B cell (primary cell): ENCODE measurements around the gene ANAPC2. TPM values are rescaled to one million over a fixed set of nuclear protein-coding genes. Genes with fewer than 3 reads are reported as not detected.

ENCODE experiments used
- ATAC-seq: fragments of 200-7000 bp; cut with Tn5 transposase; one replicate; pipeline ENCODE4 v1.10.0; 2021; ENCODE audit warnings: low read depth, mild to moderate bottlenecking, moderate number of reproducible peaks, moderate library complexity
- CTCF ChIA-PET: fragments of 350-600 bp; sonication (Branson Sonifier 250); formaldehyde crosslinking; loops from one replicate; lab custom pipeline; 2021; ENCODE audit warnings: antibody characterized with exemption, inconsistent platforms; lab: Charles Lee
- POLR2A ChIA-PET: fragments of 350-600 bp; sonication (Branson Sonifier 250); formaldehyde crosslinking; loops from one replicate; lab custom pipeline; 2021; ENCODE audit warnings: antibody characterized with exemption; lab: Charles Lee
- DNase-seq: peaks from one replicate; pipeline ENCODE4 v3.0.0; 2013
- H2AFZ ChIP-seq: 2 replicates; pipeline ENCODE4 v1.6.1; 2012; ENCODE audit warnings: mild to moderate bottlenecking, low read depth, low read length; ENCODE audit not compliant: insufficient read depth, poor library complexity, severe bottlenecking
- H3K27ac ChIP-seq, 2 donors: 1 replicate in 1 of 2; 2 replicates in 1 of 2; pipeline ENCODE4 v1.5.1; 2012 to 2013; ENCODE audit warnings: low read length in 2 of 2, mild to moderate bottlenecking in 2 of 2, moderate library complexity in 1 of 2
- H3K27me3 ChIP-seq, 4 experiments: fragments of 200-600 bp in 1 of 4; sonication (generic) in 1 of 4; replicated peaks in 1 of 4; 1 replicate in 2 of 4; 2 replicates in 2 of 4; pipeline versions ENCODE4 v1.6.1 to v1.7.0; 2013 to 2016; ENCODE audit warnings: low read length in 3 of 4, mild to moderate bottlenecking in 2 of 4, mixed read lengths in 1 of 4, moderate library complexity in 1 of 4; ENCODE audit not compliant: insufficient read depth in 4 of 4, control insufficient read depth in 3 of 4; ENCODE audit errors: control extremely low read depth in 1 of 4
- H3K36me3 ChIP-seq, 2 experiments: replicated peaks in 1 of 2; 1 replicate in 1 of 2; 2 replicates in 1 of 2; pipeline versions ENCODE4 v1.6.1 to v1.7.1; 2013; ENCODE audit warnings: low read length in 1 of 2; ENCODE audit not compliant: insufficient read depth in 2 of 2, control insufficient read depth in 1 of 2; ENCODE audit errors: control extremely low read depth in 1 of 2, extremely low read depth in 1 of 2
- H3K4me1 ChIP-seq, 2 donors: fragments of 200-600 bp in 1 of 2; sonication (generic) in 1 of 2; 1 replicate in 1 of 2; 2 replicates in 1 of 2; pipeline versions ENCODE4 v1.5.1 to v1.6.1; 2013 to 2017; ENCODE audit warnings: low read length in 2 of 2; ENCODE audit not compliant: control insufficient read depth in 2 of 2, insufficient read depth in 2 of 2
- H3K4me2 ChIP-seq: replicated peaks from 2 replicates; pipeline ENCODE3; 2012; ENCODE audit warnings: mild to moderate bottlenecking, low read depth, low read length; ENCODE audit not compliant: poor library complexity, severe bottlenecking
- H3K4me3 ChIP-seq, 5 experiments: fragments of 200-600 bp in 1 of 5; sonication (generic) in 1 of 5; 1 replicate in 3 of 5; 2 replicates in 2 of 5; pipeline versions ENCODE4 v1.5.1 to v1.7.0; 2011 to 2016; ENCODE audit warnings: low read length in 4 of 5, mild to moderate bottlenecking in 4 of 5, low read depth in 2 of 5, control low read depth in 1 of 5, moderate library complexity in 1 of 5; ENCODE audit not compliant: insufficient read depth in 1 of 5; ENCODE audit errors: control extremely low read depth in 1 of 5, extremely low read depth in 1 of 5
- H3K79me2 ChIP-seq: fragments of 200-600 bp; sonication (generic); one replicate; pipeline ENCODE4 v1.6.0; 2016; ENCODE audit warnings: low read length; ENCODE audit not compliant: control insufficient read depth, insufficient read depth
- H3K9ac ChIP-seq: fragments of 200-600 bp; sonication (generic); 2 replicates; pipeline ENCODE4 v1.6.1; 2017; ENCODE audit warnings: mild to moderate bottlenecking, low read length, moderate library complexity
- H3K9me3 ChIP-seq, 3 donors: one replicate each; pipeline versions ENCODE4 v1.6.1 to v1.7.1; 2013; ENCODE audit warnings: low read length in 2 of 3; ENCODE audit not compliant: control insufficient read depth in 2 of 3, insufficient read depth in 1 of 3; ENCODE audit errors: control extremely low read depth in 1 of 3
- H4K20me1 ChIP-seq: 2 replicates; pipeline ENCODE4 v1.6.0; 2012; ENCODE audit warnings: mild to moderate bottlenecking, low read length; ENCODE audit not compliant: insufficient read depth, control insufficient read depth, poor library complexity, severe bottlenecking
- H3K27ac Mint-ChIP-seq: one replicate; pipeline ENCODE4 v1.8.0; 2021; ENCODE audit warnings: mixed read lengths
- H3K27me3 Mint-ChIP-seq: one replicate; pipeline ENCODE4 v1.8.0; 2021; ENCODE audit warnings: mixed read lengths
- H3K4me1 Mint-ChIP-seq: one replicate; pipeline ENCODE4 v1.8.0; 2021; ENCODE audit warnings: mixed read lengths
- H3K4me3 Mint-ChIP-seq: one replicate; pipeline ENCODE4 v1.8.0; 2021; ENCODE audit warnings: mixed read lengths
- H3K9me3 Mint-ChIP-seq: one replicate; pipeline ENCODE4 v1.8.0; 2022; ENCODE audit warnings: mixed read lengths; ENCODE audit not compliant: insufficient read depth
- EZH2 ChIP-seq: IDR thresholded peaks from 2 replicates; pipeline ENCODE4 v1.6.1; 2012; ENCODE audit warnings: borderline replicate concordance, low read depth, mild to moderate bottlenecking, moderate library complexity, low read length; ENCODE audit not compliant: insufficient read depth, poor library complexity, severe bottlenecking
- WGBS: methylation state at CpG from one replicate; pipeline ENCODE4 v1.1.5; 2013; ENCODE audit warnings: missing lambda C conversion rate; ENCODE audit not compliant: insufficient coverage; 5-methylcytosine and 5-hydroxymethylcytosine counted together
- intact Hi-C: fragments of 100-400 bp; cut with micrococcal nuclease; formaldehyde crosslinking; loops from one replicate; pipeline ENCODE4 v1.10.0; 2022
- polyA plus RNA-seq: library from polyadenylated mRNA; depleted of rRNA; stranded (reverse); fragments of >200 nt; gene quantifications from 2 replicates; pipeline ENCODE4 v1.2.3, GENCODE V29; 2012
- total RNA-seq, 2 donors: library from RNA; stranded (reverse); fragments of 120-200 nt in 1 of 2; gene quantifications; 1 replicate in 1 of 2; 2 replicates in 1 of 2; pipeline versions ENCODE4 v1.2.3 to v1.2.4, GENCODE V29; 2013 to 2022
- TF ChIP-seq, protein P1 (sequence below): fragments of 200-600 bp; IDR thresholded peaks from one replicate; pipeline ENCODE4 v1.8.0; 2022; ENCODE audit warnings: antibody characterized with exemption, mild to moderate bottlenecking

Gene ANAPC2
- total and polyA plus RNA-seq, 2 donors (not counting 1 experiment from before 2014, with no cell fraction given) = 121 to 127 TPM

- H2AFZ ChIP-seq = no peak overlapping the region
- H3K9me3 Mint-ChIP-seq = no peaks in the 10 kb centered on the region
- ATAC-seq = no peak
- H3K27me3 ChIP-seq = peaks cover 0 to 56% (median 24%) of the 10 kb centered on the region in 4 experiments
- no peak overlapping the region for H3K9ac ChIP-seq
- H3K27me3 Mint-ChIP-seq = peaks cover 9% of the 10 kb centered on the region
- no peak overlapping the region for H3K4me3 Mint-ChIP-seq
- no peak overlapping the region for H3K27ac Mint-ChIP-seq
- TF ChIP-seq EZH2 = no peak
- intact Hi-C loops = no loop called here
- no peak overlapping the region for H3K4me2 ChIP-seq
- POLR2A ChIA-PET = no interaction called here
- WGBS = 74% methylated on average over 22 of the region's 22 CpGs
- peaks cover 0 to 17% (median 0%) of the 10 kb centered on the region in 3 donors for H3K9me3 ChIP-seq
- H3K79me2 ChIP-seq = no peaks in the 10 kb centered on the region
- DNase-seq = no peak
- no peak overlapping the region for H3K27ac ChIP-seq
- peaks cover 13% of the 10 kb centered on the region for H3K4me1 Mint-ChIP-seq
- CTCF ChIA-PET = no interaction called here
- H3K36me3 ChIP-seq = no peaks in the 10 kb centered on the region
- H3K4me3 ChIP-seq = no peak overlapping the region
- H4K20me1 ChIP-seq = no peaks in the 10 kb centered on the region
- peaks cover 15 to 40% of the 10 kb centered on the region in 2 donors for H3K4me1 ChIP-seq
Observed at GRCh38 chr9:137171149-137171900, 17.0 kb downstream of the ANAPC2 start.

GRCh38 chr9:137170486-137171148 lies 17.7 kb downstream of the ANAPC2 start:
- intact Hi-C loops = no loop called here
- ChIA-PET POLR2A (no interaction called here), CTCF (no interaction called here)
- ATAC-seq (no peak), DNase-seq (no peak)
- Mint-ChIP-seq H3K27me3 (peaks cover 10% of the 10 kb centered on the region), H3K9me3 (no peaks in the 10 kb centered on the region), H3K4me3 (peak overlapping the region; percentile 16), H3K4me1 (peaks cover 13% of the 10 kb centered on the region), H3K27ac (no peak overlapping the region)
- Histone ChIP-seq H4K20me1 (no peaks in the 10 kb centered on the region), H2AFZ (no peak overlapping the region), H3K4me1 (peaks cover 15 to 44% of the 10 kb centered on the region in 2 donors), H3K9me3 (peaks cover 0 to 17% (median 0%) of the 10 kb centered on the region in 3 donors), H3K4me2 (no peak overlapping the region), H3K27ac (no peak overlapping the region), H3K4me3 (no peak overlapping the region), H3K9ac (no peak overlapping the region), H3K27me3 (peaks cover 0 to 63% (median 31%) of the 10 kb centered on the region in 4 experiments), H3K79me2 (no peaks in the 10 kb centered on the region), H3K36me3 (no peaks in the 10 kb centered on the region)
- no peak for TF ChIP-seq EZH2
- TF ChIP-seq, protein P1, sequence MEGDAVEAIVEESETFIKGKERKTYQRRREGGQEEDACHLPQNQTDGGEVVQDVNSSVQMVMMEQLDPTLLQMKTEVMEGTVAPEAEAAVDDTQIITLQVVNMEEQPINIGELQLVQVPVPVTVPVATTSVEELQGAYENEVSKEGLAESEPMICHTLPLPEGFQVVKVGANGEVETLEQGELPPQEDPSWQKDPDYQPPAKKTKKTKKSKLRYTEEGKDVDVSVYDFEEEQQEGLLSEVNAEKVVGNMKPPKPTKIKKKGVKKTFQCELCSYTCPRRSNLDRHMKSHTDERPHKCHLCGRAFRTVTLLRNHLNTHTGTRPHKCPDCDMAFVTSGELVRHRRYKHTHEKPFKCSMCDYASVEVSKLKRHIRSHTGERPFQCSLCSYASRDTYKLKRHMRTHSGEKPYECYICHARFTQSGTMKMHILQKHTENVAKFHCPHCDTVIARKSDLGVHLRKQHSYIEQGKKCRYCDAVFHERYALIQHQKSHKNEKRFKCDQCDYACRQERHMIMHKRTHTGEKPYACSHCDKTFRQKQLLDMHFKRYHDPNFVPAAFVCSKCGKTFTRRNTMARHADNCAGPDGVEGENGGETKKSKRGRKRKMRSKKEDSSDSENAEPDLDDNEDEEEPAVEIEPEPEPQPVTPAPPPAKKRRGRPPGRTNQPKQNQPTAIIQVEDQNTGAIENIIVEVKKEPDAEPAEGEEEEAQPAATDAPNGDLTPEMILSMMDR = no peak
- WGBS = 76% methylated on average over 8 of the region's 14 CpGs
